Fibroblast of gingiva (primary cell): Measurements from ENCODE around the gene FHL3.
"Not testable (repeated sequence)": the region's sequence is repeated elsewhere in the genome, so short reads cannot be mapped to it uniquely, and the experiment has no call there.

Source experiments
- DNase-seq: peaks from one replicate; pipeline ENCODE4 v3.0.0-alpha.2; 2011; ENCODE audit warnings: low read depth

The FHL3 gene

GRCh38 chr1:37987679-37988078 lies 17.6 kb downstream of the FHL3 start:
- no peak for DNase-seq

GRCh38 chr1:37983546-37983945 lies 21.8 kb downstream of the FHL3 start:
- DNase-seq = no peak

GRCh38 chr1:37978541-37978940 lies 26.8 kb downstream of the FHL3 start:
- no peak for DNase-seq

- DNase-seq = peak; percentile 56
Observed at GRCh38 chr1:37975083-37975482, 30.2 kb downstream of the FHL3 start.

GRCh38 chr1:37974567-37974966 lies 30.7 kb downstream of the FHL3 start:
- DNase-seq = no peak

- not testable (repeated sequence) for DNase-seq
Observed at GRCh38 chr1:37973684-37974083, 31.6 kb downstream of the FHL3 start.

- DNase-seq = no peak
Observed at GRCh38 chr1:37965301-37965700, 40.0 kb downstream of the FHL3 start.

- not testable (repeated sequence) for DNase-seq
Observed at GRCh38 chr1:37964106-37964505, 41.2 kb downstream of the FHL3 start.

- peak; percentile 87 for DNase-seq
Observed at GRCh38 chr1:37958690-37959089, 46.6 kb downstream of the FHL3 start.

GRCh38 chr1:37955685-37956084 lies 49.6 kb downstream of the FHL3 start:
- no peak for DNase-seq

GRCh38 chr1:37954316-37954971 lies 50.9 kb downstream of the FHL3 start:
- DNase-seq = no peak

GRCh38 chr1:37952738-37953137 lies 52.6 kb downstream of the FHL3 start:
- DNase-seq = no peak

GRCh38 chr1:37951783-37952624 lies 53.3 kb downstream of the FHL3 start:
- DNase-seq = no peak

GRCh38 chr1:37951041-37951782 lies 54.1 kb downstream of the FHL3 start:
- DNase-seq = no peak

- no peak for DNase-seq
Observed at GRCh38 chr1:37949524-37950152, 55.7 kb downstream of the FHL3 start.

- no peak for DNase-seq
Observed at GRCh38 chr1:37948841-37949240, 56.5 kb downstream of the FHL3 start.

- no peak for DNase-seq
Observed at GRCh38 chr1:37948166-37948565, 57.1 kb downstream of the FHL3 start.

GRCh38 chr1:37947364-37947763 lies 58.0 kb downstream of the FHL3 start:
- no peak for DNase-seq
